HG03565 (cell line): Measurements from ENCODE around the gene PPIF.

Experiments
- ATAC-seq: cut with Tn5 transposase; IDR thresholded peaks from one replicate; pipeline ENCODE4 v1.9.1; 2021; ENCODE audit warnings: mild to moderate bottlenecking, moderate library complexity; ENCODE audit not compliant: unreplicated experiment

The PPIF gene

DNA sequence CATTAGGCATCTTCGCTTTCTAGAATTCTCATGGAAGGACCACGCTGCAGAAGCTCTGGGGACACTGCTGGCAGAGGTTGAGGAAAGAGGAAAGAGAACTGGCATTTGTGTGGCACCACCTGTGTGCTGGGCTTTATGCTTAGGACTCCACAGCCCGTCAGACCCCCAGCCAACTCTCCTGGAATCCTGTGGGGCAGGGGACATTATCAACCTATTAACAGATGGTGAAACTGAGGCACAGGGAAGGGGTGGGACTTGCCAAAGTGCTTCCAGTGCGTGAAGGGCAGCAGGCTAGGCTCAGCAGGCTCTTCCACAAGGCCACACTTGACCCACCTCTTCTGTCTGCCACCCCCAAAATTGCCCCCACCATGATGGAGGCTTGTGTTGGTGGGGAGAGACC is 51.4 kb downstream of the PPIF start:
- no peak for ATAC-seq

DNA sequence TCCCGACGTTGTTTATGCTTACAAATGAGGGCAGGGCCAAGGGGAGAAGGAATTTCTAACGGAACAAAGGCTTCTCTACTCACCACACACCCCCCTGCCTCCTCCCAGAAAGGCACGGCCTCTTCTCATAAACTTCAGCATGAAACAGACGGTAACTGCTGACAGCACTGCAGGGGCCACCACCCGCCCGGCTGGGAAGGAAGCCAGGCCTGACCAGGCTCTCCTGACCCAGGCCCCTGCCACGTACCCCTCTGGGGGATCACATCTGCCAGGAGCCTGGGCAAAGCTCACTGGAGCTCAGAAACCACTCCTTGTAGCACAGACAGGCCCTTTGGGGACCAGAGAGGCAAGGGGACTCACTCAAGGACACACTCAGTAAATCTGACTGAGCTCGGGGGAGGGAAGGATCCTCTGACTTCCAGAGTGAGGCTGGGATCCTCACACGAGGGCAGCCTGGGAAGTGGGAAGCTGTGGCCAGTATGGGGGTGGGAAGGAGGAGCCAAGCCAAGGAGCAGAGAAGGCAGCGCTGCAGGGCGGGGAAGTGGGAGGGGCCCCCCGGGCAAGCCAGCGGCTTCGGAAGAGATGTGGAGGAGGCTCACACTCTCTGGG is 52.1 kb downstream of the PPIF start:
- no peak for ATAC-seq

DNA sequence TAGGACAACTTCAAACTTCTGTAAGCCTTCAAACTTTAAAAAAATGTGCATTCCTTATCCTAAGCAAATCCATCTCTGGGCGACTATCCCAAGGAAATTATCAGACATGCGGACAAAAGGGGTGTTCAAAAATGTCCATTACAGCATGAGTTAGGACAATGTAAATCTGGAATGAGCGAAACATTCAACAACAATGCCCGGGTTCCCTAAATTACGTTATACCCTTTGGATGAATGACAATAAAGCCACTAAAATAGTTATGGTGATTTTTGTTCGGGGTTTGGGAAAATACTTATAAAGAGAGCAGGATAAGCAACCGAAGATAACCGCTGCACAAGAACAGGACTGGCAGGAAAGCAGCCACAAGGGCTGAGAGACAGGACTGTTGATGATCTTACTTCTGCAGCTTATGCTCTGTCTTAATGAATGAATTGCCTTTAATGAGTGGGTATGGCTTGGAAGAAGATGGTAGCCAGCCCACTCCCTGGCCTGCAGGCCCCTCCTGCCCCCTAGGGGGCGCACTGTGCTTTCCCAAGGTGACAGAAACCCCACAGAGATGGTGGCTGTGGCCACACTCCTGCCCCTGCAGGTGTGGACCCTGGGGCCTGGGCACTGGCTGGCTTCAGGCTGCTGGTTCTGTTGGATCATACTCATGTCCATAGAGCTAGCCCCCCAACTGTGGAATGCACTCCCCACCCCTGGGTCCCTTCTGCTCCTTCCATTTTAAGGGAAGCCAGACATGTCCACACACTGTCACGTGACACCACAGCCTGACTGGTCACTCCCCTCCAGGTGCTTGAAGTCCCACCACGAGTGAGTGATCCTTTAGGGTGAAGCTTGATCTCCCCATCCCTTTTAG is 53.1 kb downstream of the PPIF start:
- ATAC-seq = peak; percentile 40

DNA sequence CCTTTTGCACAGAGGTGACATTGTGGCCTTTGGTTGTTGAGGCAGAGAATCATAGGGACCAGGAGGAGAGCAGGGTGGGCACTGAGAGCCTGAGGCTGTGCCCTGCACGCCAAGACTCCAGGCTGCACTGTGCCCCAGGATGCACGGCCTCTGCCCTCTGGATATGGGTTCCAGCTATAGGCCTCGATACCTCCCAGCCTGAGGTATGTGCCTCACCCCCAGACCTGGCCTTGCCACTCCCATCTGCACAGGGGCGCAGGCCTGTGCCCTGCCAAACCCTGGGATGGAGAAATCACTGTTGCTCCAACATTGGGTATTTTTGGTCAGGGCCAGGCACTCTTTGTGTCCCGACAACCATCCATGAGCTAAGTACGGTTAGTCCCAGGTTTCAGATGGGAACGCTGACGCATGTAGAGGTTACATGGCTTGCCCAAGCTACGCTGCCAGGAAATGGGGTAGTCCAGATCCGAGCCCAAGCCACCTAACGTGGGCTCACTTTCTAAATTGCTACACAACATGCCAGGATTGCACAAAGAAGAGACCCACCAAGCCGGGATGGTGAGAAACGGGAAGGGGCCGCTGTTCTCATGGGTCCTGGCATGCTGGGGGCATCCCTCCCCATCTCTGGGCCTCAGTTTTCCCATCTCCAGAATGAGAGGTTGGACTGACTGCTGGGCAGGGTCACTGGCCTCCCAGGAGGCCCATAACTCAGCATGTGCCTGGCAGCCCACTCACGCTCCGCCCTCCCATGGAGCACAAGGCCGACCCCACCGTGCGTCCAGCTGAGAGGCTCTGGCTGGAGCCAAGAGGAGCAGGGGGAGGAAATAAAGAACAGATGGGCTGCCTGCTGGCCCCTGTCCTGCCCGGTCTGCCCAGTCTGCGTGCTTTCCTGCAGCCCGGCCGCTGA is 54.0 kb downstream of the PPIF start:
- no peak for ATAC-seq

DNA sequence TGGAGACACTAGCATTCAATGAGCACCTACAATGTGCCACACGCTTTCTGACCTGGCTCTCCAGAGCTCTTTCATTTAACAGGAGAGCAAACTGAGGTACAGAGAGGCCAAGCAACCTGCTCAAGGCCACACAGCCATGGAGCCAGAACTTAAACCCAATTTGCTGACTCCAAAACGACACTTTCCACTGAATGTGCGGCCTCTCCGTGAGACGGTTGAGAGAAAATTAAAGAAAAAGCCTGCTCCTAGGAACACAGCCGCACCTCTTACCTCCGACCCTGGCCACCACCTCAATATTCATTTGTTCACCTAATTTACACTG is 55.3 kb downstream of the PPIF start:
- no peak for ATAC-seq

DNA sequence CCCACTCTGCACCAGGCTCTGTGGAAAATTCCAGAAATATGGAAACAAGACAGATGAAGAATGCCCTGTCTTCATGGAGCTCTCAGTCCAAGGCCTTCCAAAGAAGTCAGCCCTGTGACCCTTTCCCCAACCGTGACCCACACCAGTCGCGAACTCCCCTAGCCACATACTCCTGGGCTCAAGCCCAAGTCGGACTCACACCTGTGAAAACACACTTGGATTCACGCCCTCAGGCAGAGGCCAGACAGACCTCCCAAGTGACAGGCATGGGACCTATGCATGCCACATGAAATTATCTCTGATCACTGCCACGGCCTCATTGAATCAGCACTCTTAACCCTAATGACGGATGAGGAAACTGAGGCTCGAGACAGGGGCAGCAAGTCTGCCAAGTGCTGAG is 55.7 kb downstream of the PPIF start:
- ATAC-seq = no peak

DNA sequence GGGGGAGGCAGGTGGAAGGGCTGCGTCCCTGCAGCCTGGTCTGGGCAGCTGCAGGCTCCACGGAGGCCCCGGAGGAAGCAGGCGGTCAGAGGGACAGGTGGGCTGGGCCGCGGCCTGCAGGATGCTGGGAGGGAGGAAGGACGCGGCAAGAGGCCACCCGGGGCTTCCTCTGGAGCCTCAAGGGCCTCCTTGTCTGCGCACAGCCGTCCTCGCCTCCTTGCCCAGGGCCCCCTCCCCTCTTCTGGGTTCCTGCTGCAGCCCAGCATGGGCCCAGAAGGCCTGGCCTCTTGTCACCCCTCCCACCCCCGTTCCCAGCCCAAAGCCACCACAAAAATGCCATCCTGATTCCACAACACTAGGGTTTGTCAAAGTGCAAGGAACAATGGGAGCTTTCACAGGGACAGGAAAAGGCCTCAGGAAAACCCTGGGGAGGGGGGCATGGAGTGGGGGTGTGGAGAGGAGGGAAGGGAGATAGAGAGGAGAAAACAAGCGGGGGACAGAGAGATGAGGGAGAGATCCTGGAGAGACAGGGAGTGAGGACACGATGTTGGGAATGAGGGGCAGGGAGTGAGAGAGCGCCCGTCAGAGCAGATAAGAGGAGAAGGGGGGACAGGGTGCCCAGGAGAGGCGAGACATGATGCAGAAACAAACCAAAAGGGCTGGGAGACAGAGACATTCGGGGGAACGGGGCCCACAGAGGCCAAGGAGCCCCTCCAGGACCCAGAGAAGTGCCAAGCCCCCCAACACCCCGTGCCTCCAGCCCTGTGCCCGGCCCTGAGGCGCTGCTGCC is 56.4 kb downstream of the PPIF start:
- ATAC-seq = no peak

DNA sequence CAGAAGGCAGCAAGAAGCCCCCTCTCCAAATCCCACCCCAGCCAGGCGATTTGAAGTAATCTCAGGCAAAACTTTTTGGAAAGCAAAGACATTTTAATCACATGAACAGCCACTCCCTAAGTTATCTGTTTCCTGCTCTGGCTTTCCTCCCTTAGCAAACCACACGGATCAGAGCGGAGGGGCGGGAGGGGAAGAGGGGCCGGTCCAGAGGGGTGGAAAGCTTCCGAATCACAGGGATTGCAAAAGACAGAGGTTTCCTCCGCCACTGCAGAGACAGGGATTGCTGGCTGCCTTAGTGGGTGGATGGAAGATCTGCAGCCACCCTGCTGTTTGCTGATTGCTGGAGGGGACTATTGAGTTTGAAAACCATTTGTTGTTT is 57.0 kb downstream of the PPIF start:
- ATAC-seq = no peak

DNA sequence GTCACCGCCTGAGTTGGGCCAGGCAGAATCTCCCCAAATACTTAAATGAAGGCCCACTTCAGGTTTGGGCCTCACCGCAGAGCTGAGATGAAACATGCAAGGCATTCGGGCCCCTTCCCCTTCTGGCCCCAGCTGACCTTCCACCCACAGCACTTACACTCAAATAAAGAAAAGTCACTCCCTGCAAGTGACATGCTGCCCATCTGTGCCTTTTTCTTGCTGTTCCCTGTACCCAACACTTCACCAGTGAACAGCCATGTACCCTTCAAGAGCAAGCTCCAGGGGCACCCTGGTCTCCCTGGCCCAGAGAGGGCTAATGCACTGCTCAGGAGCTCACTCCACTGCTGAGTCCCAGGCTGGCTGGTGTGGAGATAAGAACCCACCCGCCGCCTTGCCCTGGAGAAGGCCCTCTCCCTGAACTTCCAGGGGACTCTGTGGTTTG is 57.4 kb downstream of the PPIF start:
- ATAC-seq = no peak
